ENCODE measurements around the gene VPS52. TPM values are rescaled to one million over a fixed set of nuclear protein-coding genes. Genes with fewer than 3 reads are reported as not detected.
A peak's percentile ranks its signal among the peaks of the same experiment; 100 is the strongest.

The VPS52 gene
- total and polyA plus RNA-seq, 9 of the 15 experiments (the other 6 are each of a cell fraction or from before 2014, with no cell fraction given): 24.4 to 103 (median 40.2) TPM

DNA sequence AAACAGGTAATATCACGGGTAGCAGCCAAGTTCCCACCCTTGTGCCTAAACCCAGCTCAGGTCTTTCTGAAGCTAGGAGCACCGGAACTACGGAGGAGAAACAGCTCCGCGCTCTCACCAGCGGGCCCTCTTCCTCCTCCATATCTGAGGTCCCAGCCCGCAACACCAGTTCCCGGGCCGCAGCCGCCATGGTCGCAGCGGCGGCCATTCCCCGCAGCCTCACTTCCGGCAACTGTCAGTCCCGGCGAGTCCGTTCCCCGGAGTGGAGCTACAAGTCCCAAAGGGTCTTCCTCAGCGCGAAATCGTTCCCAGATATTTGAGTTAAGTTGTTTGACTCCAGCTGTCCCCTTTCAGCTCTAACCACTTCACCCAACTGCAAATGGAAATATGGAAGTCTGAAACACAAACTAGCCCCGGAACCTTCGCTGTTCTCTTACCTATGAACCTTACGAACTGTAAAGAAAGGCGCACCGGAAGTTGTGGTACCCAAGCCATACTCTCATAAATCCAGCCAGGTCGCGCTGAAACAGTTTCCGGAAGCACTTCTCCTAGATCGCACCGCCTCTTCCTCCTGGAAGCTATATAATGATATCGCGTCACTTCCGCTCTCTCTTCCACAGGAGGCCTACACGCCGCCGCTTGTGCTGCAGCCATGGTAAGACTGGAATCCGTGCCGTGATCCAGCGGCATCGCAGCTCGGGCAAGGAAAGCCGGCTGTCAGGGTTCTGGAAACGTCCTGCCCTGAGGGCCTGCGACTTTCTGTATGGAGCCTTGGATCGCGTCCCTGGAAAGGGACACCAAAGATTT lies at the start of gene VPS52, which contains the start of gene RPS18 (continued):
- peak; percentile 73 for TF ChIP-seq NFIC (IDR thresholded peaks at IDR 0.05)
- peak; percentile 99 for TF ChIP-seq C11orf30 (IDR thresholded peaks at IDR 0.05; ENCODE audit: low read depth)
- peak; percentile 46 for TF ChIP-seq RBM22 (IDR thresholded peaks at IDR 0.05; ENCODE audit: low read depth, low read length, poor library complexity, severe bottlenecking)
- no peak for TF ChIP-seq ZFP36 (IDR thresholded peaks at IDR 0.05; ENCODE audit: low read depth, low read length, partially characterized antibody)
- no peak for TF ChIP-seq CHD4 (IDR thresholded peaks at IDR 0.05; ENCODE audit: insufficient read depth, insufficient replicate concordance, low read depth, low read length, poor library complexity, severe bottlenecking)
- TF ChIP-seq, protein P1, sequence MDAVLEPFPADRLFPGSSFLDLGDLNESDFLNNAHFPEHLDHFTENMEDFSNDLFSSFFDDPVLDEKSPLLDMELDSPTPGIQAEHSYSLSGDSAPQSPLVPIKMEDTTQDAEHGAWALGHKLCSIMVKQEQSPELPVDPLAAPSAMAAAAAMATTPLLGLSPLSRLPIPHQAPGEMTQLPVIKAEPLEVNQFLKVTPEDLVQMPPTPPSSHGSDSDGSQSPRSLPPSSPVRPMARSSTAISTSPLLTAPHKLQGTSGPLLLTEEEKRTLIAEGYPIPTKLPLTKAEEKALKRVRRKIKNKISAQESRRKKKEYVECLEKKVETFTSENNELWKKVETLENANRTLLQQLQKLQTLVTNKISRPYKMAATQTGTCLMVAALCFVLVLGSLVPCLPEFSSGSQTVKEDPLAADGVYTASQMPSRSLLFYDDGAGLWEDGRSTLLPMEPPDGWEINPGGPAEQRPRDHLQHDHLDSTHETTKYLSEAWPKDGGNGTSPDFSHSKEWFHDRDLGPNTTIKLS (IDR thresholded peaks at IDR 0.05; ENCODE audit: borderline replicate concordance, low read depth): peak; percentile 80
- 0 out of 2 replicates have a peak, but pooled peaks have one; percentile 29 for TF ChIP-seq THRB (CRISPR knock-in tag; conservative IDR thresholded peaks at IDR 0.05)
- no peak for TF ChIP-seq ZNF143 (CRISPR knock-in tag; IDR thresholded peaks at IDR 0.05)
- TF ChIP-seq ZNF133 (CRISPR knock-in tag; IDR thresholded peaks at IDR 0.05): peak; percentile 55; the same call in 1 of the 2 replicates
- TF ChIP-seq GATAD2A (IDR thresholded peaks at IDR 0.05): peak; percentile 51; the same call in 1 of the 2 replicates
- TF ChIP-seq ZNF584 (CRISPR knock-in tag; IDR thresholded peaks at IDR 0.05; ENCODE audit: low read depth): peak; percentile 91
- no peak for TF ChIP-seq EZH2 (IDR thresholded peaks at IDR 0.05; ENCODE audit: borderline replicate concordance, low read depth, low read length)
- TF ChIP-seq, protein P2, sequence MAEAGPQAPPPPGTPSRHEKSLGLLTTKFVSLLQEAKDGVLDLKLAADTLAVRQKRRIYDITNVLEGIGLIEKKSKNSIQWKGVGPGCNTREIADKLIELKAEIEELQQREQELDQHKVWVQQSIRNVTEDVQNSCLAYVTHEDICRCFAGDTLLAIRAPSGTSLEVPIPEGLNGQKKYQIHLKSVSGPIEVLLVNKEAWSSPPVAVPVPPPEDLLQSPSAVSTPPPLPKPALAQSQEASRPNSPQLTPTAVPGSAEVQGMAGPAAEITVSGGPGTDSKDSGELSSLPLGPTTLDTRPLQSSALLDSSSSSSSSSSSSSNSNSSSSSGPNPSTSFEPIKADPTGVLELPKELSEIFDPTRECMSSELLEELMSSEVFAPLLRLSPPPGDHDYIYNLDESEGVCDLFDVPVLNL (CRISPR knock-in tag; IDR thresholded peaks at IDR 0.05; ENCODE audit: low read depth): no peak
- TF ChIP-seq, protein P3, sequence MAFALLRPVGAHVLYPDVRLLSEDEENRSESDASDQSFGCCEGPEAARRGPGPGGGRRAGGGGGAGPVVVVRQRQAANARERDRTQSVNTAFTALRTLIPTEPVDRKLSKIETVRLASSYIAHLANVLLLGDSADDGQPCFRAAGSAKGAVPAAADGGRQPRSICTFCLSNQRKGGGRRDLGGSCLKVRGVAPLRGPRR (CRISPR knock-in tag; IDR thresholded peaks at IDR 0.05): no peak
- peak; percentile 91 for TF ChIP-seq CREB1 (IDR thresholded peaks at IDR 0.05)
- peak; percentile 92 for TF ChIP-seq CREB1 (CRISPR knock-in tag; IDR thresholded peaks at IDR 0.05)
- no peak for TF ChIP-seq IRF2 (CRISPR knock-in tag; IDR thresholded peaks at IDR 0.05)
- TF ChIP-seq, protein P4, sequence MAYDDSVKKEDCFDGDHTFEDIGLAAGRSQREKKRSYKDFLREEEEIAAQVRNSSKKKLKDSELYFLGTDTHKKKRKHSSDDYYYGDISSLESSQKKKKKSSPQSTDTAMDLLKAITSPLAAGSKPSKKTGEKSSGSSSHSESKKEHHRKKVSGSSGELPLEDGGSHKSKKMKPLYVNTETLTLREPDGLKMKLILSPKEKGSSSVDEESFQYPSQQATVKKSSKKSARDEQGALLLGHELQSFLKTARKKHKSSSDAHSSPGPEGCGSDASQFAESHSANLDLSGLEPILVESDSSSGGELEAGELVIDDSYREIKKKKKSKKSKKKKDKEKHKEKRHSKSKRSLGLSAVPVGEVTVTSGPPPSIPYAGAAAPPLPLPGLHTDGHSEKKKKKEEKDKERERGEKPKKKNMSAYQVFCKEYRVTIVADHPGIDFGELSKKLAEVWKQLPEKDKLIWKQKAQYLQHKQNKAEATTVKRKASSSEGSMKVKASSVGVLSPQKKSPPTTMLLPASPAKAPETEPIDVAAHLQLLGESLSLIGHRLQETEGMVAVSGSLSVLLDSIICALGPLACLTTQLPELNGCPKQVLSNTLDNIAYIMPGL (CRISPR knock-in tag; IDR thresholded peaks at IDR 0.05): peak; percentile 86
- TF ChIP-seq, protein P5, sequence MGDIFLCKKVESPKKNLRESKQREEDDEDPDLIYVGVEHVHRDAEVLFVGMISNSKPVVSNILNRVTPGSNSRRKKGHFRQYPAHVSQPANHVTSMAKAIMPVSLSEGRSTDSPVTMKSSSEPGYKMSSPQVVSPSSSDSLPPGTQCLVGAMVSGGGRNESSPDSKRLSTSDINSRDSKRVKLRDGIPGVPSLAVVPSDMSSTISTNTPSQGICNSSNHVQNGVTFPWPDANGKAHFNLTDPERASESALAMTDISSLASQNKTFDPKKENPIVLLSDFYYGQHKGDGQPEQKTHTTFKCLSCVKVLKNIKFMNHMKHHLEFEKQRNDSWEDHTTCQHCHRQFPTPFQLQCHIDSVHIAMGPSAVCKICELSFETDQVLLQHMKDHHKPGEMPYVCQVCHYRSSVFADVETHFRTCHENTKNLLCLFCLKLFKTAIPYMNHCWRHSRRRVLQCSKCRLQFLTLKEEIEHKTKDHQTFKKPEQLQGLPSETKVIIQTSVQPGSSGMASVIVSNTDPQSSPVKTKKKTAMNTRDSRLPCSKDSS (IDR thresholded peaks at IDR 0.05; ENCODE audit: low read depth, partially characterized antibody): no peak
- peak; percentile 100 for TF ChIP-seq POLR2A (conservative IDR thresholded peaks at IDR 0.05)
